GM21360 (cell line): ENCODE data around the gene DPP6.

ENCODE experiments used
- ATAC-seq: cut with Tn5 transposase; IDR thresholded peaks from one replicate; pipeline ENCODE4 v1.9.1; 2021; ENCODE audit warnings: mild to moderate bottlenecking, moderate library complexity; ENCODE audit not compliant: unreplicated experiment

The DPP6 gene

GRCh38 chr7:154332811-154333580 is 280.8 kb downstream of the DPP6 start:
- no peak for ATAC-seq

GRCh38 chr7:154336295-154336694 is 284.1 kb downstream of the DPP6 start:
- ATAC-seq, result no peak

GRCh38 chr7:154338701-154339506 is 286.7 kb downstream of the DPP6 start:
- no peak for ATAC-seq

- ATAC-seq, result no peak
Observed at GRCh38 chr7:154342971-154343633, 290.9 kb downstream of the DPP6 start.

- no peak for ATAC-seq
Observed at GRCh38 chr7:154343778-154344412, 291.7 kb downstream of the DPP6 start.

- ATAC-seq, result no peak
Observed at GRCh38 chr7:154345093-154345492, 292.9 kb downstream of the DPP6 start.

- no peak for ATAC-seq
Observed at GRCh38 chr7:154347700-154348266, 295.6 kb downstream of the DPP6 start.

- ATAC-seq, result no peak
Observed at GRCh38 chr7:154350892-154351291, 298.7 kb downstream of the DPP6 start.

- no peak for ATAC-seq
Observed at GRCh38 chr7:154353355-154353767, 301.2 kb downstream of the DPP6 start.

GRCh38 chr7:154364170-154364569 is 312.0 kb downstream of the DPP6 start:
- ATAC-seq, result no peak

GRCh38 chr7:154371424-154371823 is 319.2 kb downstream of the DPP6 start:
- no peak for ATAC-seq

- no peak for ATAC-seq
Observed at GRCh38 chr7:154372011-154372601, 319.9 kb downstream of the DPP6 start.

GRCh38 chr7:154373956-154374355 is 321.8 kb downstream of the DPP6 start:
- no peak for ATAC-seq

- ATAC-seq, result no peak
Observed at GRCh38 chr7:154375956-154376355, 323.8 kb downstream of the DPP6 start.

- no peak for ATAC-seq
Observed at GRCh38 chr7:154380771-154381170, 328.6 kb downstream of the DPP6 start.

GRCh38 chr7:154383045-154383444 is 330.8 kb downstream of the DPP6 start:
- no peak for ATAC-seq

- ATAC-seq, result no peak
Observed at GRCh38 chr7:154385214-154385613, 333.0 kb downstream of the DPP6 start.

GRCh38 chr7:154387252-154387651 is 335.1 kb downstream of the DPP6 start:
- no peak for ATAC-seq

- ATAC-seq, result no peak
Observed at GRCh38 chr7:154388412-154388811, 336.2 kb downstream of the DPP6 start.

- ATAC-seq, result no peak
Observed at GRCh38 chr7:154388999-154389398, 336.8 kb downstream of the DPP6 start.
